ENCODE measurements around the gene EXOC3L4.

The EXOC3L4 gene

GRCh38 chr14:103156651-103157378, 62.3 kb downstream of the EXOC3L4 start:
- no peak for DNase-seq

- no peak for DNase-seq
These were observed 63.4 kb downstream of the EXOC3L4 start for GRCh38 chr14:103157969-103158368.

- no peak for DNase-seq
These were observed 64.2 kb downstream of the EXOC3L4 start for GRCh38 chr14:103158688-103159087.

Measured in inflammatory macrophage treated with lipopolysaccharide for 1 hour (primary cell).